GM18870 (cell line): ENCODE results near the gene CDC45.

Experiments
- ATAC-seq: cut with Tn5 transposase; IDR thresholded peaks from one replicate; pipeline ENCODE4 v1.9.1; 2021; ENCODE audit warnings: moderate library complexity; ENCODE audit not compliant: unreplicated experiment

The CDC45 gene

DNA sequence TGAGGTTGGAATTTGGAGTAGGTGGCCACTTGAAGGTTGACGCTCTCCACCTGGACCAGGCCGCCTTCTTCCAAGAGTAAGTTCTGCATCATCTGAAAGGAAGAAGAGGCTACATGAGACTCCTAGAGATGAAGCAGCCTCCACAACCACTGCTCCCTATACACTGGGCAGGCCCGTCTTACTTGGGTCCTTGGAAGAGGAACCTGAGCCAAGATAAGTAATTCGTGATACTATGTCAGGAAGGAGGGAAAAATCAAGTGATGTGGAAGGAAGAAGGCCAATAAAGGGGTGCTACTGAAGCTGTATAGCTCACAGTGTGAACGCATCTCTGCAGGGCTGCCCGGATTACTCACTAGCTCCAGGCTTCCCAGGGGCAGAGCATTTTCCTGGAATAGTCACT is 11.8 kb upstream of the CDC45 start:
- ATAC-seq = no peak

DNA sequence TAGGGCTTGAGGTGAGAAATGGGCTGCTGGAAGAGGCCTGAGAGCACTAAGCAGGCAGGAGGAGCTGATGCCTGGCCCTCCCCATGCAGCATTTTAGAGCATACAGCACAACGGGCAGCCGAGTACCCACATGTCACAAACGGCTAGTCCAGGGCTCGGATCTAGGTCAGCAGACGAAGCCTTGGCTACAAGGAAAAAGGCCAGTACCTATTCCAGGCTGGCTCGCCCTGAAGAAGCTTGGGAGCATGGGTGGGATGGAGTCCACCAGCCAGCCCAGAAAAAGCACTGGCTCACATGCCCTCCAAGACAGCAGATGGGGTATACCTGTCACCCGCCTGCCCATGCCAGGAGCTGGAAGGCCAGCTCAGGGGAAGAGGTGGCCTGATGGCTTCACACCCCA is 10.3 kb upstream of the CDC45 start:
- ATAC-seq = no peak

DNA sequence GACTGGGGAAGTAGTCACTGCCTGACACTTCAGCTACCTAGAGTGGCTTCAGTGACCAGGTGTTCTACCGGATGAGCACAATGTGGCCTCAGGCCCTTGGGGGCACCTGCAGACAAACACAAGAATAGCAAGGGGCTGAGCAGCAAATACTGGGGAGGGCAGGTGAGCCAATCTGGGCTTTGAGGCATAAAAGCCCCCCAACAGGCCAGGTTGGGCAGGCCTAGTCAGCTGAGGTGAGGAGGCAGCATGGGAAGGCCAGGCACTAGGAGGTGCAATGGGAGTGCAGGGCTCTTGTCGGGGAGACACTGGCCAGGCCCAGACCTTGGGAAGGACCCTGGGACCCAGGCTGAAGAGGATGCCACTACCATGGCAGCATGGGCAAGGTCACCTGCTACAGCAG is 9.7 kb upstream of the CDC45 start:
- ATAC-seq = no peak

DNA sequence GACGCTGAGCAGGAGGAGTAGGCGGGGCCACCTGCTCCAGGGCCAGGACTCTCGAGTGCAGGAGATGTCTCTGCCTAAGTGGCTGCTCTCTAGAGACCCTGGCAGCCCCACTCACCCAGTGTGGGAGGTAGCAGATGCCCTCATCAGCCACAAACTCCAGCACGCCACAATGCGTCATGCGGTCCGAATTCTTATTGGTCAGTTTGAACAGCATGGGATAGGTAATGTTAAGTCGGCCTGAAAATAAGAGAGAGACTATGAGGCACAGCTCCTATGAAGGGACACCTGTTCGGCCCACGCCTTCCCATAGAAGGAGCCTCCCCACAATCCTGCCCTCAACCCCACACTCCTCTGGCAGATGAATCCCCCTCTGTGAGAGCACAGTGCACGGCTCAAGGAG is 8.1 kb upstream of the CDC45 start:
- ATAC-seq = no peak

DNA sequence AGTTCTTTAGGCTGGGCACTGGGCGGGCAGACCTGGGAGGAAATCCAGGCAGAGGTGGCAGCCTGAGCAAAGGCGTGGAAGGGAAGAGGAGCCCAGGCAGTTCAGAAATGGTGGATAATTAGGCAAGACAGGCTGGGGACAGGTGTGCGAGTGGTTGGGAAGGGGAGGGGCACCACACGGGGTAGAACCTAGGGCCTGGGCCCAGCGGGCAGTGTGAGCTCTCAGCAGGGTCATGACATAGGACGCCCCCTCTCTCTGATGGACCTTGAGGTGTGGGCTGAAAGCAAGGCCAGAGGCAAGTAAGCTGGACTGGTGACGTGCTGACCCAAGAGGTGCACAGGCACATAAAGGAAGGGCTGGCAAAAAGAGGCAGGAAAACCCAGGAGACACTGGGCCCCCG is 7.5 kb upstream of the CDC45 start:
- ATAC-seq = no peak

DNA sequence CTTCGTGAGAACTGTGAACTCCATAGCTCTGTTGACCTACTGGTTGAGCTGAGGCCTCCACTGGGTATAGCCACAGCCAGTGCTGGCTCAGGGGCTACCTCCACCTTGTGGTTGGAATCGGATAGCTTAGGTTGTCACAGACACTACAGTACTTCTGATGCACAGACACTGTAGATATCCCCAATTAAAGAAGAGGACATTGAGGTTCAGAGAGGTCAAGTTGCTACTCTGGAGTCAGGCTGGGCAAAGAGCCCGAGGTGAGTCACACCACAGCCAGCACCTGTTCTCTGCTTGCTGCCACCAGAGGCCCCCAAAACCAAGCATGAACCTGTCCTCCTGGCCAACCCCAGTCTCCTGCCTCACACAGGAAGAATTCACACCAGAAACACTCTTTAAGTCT is 6.1 kb upstream of the CDC45 start:
- no peak for ATAC-seq

DNA sequence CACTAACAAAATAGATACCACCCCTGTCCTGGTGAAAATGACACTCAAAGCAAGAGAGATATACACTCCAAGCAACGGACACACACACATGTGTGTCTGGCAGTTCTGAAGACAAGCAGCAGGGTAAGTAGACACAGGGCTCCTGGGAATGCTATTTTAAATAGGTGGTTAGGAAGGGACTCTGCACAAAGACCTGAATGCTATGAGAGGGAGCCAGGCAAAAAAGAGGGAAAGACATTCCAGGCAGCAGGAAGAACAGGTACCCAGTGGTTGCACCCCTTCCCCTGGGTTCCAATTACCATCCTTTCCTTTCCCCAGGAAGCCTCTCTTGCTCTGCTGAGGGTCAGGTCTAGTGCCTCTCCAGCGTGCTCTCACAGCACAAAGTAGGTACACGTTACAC is 3.7 kb upstream of the CDC45 start:
- no peak for ATAC-seq

DNA sequence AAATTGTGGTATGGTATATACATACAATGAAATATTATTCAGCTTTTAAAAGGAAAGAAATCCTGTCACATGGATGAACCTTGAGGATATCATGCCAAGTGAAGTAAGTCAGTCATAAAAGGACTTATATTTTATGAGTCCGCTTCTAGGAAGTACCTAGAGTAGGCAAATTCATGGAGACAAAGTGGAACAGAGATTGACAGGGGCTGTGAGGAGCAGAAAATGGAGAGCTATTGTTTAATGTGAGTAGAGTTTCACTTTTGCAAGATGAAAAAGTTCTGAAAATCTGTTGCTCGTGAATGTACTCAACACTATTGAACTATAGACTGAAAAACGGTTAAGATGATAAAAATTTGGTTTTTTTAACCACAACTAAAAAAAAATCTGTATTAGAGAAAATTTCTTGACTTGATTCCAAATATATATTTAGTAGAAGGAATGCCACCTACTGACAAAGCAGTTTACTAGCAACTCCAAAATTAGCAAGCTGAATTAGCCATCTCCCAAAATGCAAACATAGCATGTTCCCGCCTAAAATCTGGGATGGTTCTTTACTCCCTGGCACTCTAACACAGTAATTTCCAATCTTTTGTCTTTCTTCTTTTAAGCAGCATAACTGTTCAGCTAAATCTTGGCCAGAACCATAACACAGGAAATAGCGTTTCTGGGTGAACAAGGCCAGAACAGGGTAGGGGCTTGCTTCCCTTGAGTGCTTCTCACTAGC is 2.2 kb upstream of the CDC45 start:
- no peak for ATAC-seq

DNA sequence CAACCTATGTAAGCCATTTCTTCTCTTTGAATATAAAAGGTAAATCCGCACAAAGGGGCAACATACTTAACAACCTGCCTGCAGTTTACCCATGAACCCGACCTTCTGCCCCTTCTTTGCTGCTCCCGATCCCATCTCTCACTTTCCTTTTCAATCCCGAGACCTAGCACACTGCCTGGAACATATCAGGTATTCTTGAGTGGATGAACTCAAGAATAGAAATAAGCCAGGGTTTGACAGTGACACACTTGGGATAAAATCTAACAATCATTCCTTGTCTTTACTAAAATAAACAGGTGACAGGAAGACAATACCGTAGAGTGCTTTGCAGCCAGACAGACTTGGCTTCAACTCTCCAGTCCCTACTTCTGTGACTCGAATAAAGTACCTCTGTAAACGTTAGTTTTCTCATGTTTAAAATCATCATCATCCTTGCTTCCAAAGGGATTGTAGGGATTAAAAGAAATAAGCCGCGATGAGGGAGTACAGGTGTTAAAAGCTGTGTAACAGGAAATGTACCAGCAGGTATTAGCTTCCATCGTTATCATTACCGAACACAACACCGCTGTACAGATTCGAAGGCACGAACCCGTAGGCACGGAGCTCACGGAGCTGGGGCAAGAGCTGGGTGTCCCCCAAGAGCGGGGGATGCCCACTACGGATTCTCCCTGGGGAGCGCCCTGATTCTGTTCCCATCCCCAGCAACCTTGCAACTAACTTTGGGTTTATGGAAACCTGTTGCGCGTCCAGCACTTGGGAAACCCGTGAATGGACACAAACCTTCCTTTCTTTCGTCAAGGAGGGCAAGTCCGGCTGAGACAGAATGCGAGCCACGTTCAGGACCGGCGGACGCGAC is 1.4 kb upstream of the CDC45 start:
- no peak for ATAC-seq

DNA sequence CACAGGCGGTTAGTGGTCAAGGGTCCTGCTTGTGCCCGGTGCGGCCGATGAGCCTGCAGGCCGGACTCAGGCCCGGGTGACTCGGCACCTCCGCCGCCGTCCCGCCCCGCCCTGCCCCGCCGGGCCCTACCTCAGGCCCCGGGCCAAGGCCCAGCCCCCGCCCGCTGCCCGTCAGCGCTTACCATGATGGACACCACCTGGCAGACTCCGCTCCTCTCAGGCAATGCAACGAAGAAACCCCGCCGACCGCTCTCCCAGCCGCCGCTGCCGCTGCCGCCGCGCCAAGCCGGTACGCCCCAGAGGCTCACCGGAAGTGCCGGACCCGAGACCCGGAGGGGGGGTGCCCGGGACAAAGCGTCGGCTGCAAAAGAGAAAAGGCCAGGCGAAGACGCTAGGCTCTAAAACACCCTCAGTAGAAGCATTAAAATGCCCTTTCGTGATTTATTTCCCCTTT is 792 bp upstream of the CDC45 start, which contains the start of gene UFD1:
UFD1 (minus strand) TSS at position 293 of the 454 bp plus-strand sequence; CDS start at position 185, 108 bp downstream.
- peak; percentile 29 for ATAC-seq

DNA sequence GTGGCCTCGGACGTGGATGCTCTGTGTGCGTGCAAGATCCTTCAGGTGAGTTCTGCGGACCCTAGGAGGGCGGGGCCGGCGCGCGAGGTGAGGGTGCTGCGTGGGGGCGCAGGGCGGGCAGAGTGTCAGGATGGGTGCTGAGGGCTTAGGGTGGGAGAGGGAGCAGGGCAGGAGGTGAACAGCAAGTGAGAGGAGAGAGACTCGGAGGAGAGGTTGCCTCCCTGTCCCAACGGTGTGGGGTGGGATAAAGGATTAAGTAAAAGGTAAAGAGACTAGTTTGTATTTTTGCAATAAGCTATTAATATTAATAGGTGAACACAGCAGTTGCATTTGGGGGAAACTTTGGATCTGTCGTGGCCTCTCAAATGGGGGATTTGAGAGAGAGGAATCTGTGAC is 451 bp downstream of the CDC45 start:
- no peak for ATAC-seq

DNA sequence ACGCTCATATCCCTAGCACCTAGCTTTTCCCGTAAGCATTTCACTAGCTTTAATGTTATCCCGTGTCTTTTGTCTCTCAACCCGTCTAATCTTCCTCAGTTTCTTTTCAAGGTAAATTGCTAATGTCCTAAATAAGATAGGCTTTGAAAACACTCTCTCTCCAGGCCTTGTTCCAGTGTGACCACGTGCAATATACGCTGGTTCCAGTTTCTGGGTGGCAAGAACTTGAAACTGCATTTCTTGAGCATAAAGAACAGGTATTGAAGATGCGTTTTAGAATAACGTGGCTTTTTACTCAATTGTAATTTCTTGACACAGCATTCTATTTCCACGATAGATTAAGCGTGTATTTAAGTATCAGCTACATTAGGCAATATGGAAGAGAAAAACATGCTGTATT is 1.1 kb downstream of the CDC45 start:
- no peak for ATAC-seq

DNA sequence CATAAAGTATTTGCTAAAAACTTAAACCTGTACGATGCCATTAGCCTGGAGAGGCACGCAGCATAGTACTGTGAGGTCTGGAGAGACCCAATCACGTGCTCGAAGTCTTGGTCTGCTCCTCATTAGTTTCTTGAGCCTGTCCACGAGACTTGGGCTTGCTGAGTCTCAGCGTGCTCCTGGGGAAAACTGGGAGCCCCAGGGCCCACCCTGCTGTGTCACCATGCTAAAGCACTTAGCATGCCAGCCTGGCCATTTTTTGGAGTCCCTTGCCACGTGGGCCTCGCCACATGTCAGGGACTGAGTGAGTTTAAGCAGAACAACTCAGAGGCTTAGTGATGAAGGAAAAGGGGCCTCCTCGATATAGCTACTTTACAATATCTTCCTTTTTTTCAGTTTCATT is 2.6 kb downstream of the CDC45 start:
- no peak for ATAC-seq

DNA sequence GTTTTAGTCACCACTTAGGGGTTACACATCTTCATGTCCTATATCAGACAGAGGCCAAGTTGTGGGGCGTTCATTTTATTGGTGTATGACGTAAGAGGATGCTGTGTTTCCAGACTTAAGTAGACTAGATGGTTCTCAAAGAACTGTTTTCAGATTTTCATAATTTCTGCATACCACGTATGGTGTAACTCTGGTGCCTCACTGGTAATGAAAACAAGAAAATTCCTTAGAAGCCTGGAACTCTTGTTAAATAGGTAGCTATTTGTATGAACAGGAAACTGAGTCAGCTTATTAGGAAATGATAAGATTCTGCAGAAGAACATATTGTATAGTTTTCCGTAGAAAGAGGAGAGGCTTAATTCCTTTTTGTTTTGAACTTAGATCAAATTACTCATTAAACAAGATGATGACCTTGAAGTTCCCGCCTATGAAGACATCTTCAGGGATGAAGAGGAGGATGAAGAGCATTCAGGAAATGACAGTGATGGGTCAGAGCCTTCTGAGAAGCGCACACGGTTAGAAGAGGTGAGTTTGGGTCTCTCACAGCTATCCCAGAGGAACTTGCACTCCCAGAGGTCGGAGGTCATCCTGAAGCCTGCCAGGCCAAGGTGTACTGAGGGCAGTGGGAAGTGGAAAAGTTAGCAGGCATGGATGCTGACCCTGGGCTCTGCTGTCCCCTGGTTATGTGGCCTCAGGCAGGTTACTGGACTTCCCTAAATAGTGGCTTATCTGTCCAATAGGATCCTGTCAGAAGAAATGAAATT is 3.9 kb downstream of the CDC45 start:
- ATAC-seq = no peak

DNA sequence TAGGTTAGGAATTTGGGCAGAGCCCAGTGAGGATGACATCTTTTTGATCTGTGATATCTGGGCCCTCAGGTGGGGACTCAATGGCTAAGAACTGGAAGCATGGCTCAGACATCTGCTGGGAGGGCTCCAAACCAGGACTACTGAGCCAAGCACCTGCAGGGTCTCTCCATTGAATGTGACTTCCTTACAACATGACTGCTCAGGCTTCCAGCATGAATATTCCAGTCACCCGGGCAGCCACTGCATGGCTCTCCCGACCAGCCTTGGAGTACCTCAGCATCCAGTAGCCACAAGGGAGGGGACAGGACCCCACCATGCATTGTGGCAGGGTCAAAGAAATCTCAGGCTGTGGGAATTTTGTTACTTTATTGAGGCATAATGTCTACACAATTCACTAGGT is 8.6 kb downstream of the CDC45 start:
- no peak for ATAC-seq

DNA sequence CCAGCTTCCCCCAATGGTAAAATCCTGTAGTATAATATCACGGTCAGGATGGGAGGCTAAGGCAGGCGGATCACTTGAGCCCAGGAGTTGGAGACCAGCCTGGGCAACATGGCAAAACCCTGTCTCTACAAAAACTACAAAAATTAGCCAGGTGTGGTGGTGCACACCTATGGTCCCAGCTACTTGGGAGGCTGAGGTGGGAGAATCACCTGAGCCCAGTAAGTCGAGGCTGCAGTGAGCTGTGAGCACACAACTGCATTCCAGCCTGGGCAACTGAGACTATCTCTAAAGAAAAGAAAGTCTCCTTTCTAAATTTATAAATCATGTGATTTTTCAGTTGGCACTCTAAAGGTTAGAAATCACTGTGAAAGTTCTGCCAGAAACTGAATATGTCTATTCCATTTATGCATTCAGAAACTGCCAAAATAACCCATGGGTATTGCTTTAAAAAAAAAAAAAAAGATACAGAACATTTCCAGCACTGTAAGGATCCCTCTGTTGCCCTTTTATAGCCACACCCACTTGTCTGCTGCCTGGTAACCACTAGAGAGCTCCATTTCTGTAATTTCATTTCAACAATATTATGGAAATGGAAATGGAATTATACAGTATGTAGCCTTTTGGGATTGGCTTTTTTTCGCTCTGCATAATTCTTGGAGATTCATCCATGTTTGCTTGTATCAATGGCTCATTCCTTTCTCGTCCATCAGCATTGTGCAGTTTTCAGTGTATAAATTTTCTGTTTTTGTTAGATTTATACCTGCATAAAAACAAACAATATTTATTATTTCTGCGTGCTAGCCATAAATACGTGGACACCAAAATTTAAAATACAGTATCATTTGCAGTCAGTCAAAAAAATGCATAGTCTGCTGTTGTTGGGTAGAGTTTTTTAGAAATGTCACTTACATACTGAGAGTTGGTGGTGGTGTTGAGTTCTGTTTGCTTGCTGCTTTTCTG is 9.4 kb downstream of the CDC45 start:
- ATAC-seq = no peak

DNA sequence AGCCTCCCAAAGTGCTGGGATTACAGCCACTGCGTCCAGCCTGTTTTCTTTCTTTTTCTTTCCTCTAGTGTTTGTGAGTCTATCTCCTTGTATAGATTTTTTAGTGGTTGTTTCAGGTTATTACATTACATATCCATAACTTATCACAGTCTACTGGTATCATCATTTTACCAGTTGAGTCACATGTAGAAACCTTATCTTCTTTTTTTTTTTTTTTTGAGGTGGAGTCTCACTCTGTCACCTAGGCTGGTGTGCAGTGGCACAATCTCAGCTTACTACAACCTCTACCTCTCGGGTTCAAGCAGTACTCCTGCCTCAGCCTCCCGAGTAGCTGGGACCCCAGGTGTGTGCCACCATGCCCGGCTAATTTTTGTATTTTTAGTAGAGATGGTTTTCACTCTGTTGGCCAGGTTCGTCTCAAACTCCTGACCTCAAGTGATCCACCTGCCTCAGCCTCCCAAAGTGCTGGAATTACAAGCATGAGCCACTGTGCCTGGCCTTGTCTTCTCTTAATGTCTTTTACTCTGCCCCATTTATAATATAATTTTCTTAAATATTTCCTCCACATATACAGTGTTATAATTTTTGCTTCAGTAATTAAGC is 11.0 kb downstream of the CDC45 start:
- no peak for ATAC-seq

DNA sequence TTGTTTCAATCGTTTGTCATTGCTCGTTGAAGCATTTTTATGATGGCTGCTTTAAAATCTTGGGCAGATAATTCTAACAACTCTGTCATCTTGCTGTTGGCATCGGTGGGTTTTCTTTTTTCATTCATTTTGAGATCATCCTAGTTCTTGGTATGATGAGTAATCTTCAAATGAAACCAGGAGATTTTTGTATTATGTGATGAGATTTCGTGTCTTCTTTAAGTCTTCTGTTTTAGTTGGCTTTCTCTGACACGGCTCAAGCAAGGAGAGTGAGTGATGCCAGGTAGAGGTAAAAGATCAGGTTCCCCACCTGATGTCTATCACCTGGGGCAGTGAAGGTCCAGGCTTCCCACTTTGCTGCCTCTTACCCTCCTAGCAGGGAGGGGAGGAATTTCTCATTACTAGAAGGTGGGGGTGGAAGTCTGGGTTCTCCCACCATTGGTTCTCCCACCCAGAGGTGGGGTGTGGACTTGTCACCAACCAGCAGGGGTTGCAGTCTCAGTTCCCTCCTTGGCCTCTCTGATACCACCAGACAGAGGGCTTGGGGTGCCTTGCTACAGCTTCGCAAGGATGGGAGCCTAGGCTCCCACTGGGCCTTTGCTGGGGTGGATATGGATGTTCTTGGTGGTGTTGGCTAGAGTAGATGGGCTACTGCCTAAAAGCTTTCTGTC is 12.9 kb downstream of the CDC45 start:
- ATAC-seq = no peak

DNA sequence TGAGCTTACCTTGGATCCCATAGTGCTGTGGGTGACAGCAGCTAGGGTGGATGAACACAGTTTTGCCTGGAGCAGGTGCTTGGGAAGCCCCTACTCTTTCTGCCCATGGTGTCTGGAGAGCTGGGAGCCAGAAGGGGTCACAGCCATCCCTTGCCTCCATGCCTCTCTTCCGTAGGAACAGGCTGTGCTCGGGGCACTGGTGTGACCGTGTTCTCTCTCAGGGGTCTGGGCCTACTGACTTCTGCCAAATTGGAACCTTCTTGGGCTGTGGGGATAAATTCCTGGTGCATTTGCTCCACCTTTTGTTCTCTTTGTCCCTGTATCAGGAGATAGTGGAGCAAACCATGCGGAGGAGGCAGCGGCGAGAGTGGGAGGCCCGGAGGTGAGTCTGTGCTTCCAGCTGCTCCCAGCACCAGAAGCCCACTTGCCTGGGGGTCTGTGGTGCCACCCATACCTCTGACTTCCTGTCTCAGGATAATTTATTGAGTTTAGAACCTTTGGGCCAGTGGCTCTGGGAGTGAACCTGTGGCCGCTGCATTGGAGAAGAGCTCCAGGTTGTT is 14.4 kb downstream of the CDC45 start:
- no peak for ATAC-seq
